ENCODE data around the gene QRICH1. TPM values are rescaled to one million over a fixed set of nuclear protein-coding genes. Genes with fewer than 3 reads are reported as not detected.

Gene QRICH1
- total and polyA plus RNA-seq, 2 of the 13 experiments (the other 11 are each of a cell fraction or from before 2014, with no cell fraction given), result 52.6 to 102 TPM

- TF ChIP-seq, protein P1, sequence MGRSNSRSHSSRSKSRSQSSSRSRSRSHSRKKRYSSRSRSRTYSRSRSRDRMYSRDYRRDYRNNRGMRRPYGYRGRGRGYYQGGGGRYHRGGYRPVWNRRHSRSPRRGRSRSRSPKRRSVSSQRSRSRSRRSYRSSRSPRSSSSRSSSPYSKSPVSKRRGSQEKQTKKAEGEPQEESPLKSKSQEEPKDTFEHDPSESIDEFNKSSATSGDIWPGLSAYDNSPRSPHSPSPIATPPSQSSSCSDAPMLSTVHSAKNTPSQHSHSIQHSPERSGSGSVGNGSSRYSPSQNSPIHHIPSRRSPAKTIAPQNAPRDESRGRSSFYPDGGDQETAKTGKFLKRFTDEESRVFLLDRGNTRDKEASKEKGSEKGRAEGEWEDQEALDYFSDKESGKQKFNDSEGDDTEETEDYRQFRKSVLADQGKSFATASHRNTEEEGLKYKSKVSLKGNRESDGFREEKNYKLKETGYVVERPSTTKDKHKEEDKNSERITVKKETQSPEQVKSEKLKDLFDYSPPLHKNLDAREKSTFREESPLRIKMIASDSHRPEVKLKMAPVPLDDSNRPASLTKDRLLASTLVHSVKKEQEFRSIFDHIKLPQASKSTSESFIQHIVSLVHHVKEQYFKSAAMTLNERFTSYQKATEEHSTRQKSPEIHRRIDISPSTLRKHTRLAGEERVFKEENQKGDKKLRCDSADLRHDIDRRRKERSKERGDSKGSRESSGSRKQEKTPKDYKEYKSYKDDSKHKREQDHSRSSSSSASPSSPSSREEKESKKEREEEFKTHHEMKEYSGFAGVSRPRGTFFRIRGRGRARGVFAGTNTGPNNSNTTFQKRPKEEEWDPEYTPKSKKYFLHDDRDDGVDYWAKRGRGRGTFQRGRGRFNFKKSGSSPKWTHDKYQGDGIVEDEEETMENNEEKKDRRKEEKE (IDR thresholded peaks at IDR 0.05), result no peak
- no peak for TF ChIP-seq ZNF367 (CRISPR knock-in tag; IDR thresholded peaks at IDR 0.05; ENCODE audit: borderline replicate concordance)
- TF ChIP-seq, protein P2, sequence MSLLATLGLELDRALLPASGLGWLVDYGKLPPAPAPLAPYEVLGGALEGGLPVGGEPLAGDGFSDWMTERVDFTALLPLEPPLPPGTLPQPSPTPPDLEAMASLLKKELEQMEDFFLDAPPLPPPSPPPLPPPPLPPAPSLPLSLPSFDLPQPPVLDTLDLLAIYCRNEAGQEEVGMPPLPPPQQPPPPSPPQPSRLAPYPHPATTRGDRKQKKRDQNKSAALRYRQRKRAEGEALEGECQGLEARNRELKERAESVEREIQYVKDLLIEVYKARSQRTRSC (CRISPR knock-in tag; IDR thresholded peaks at IDR 0.05; ENCODE audit: low read depth), result no peak
- TF ChIP-seq, protein P3, sequence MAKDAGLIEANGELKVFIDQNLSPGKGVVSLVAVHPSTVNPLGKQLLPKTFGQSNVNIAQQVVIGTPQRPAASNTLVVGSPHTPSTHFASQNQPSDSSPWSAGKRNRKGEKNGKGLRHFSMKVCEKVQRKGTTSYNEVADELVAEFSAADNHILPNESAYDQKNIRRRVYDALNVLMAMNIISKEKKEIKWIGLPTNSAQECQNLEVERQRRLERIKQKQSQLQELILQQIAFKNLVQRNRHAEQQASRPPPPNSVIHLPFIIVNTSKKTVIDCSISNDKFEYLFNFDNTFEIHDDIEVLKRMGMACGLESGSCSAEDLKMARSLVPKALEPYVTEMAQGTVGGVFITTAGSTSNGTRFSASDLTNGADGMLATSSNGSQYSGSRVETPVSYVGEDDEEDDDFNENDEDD (CRISPR knock-in tag; IDR thresholded peaks at IDR 0.05; ENCODE audit: borderline replicate concordance), result peak; percentile 20
- no peak for TF ChIP-seq ZNF878 (CRISPR knock-in tag; IDR thresholded peaks at IDR 0.05)
- no peak for TF ChIP-seq SNRNP70 (IDR thresholded peaks at IDR 0.05; ENCODE audit: low read depth, low read length)
- TF ChIP-seq MATR3 (CRISPR knock-in tag; IDR thresholded peaks at IDR 0.05), result no peak
- no peak for TF ChIP-seq CBX2 (IDR thresholded peaks at IDR 0.05; ENCODE audit: low read depth, low read length)
- no peak for TF ChIP-seq CBX2 (CRISPR knock-in tag; IDR thresholded peaks at IDR 0.05; ENCODE audit: low read depth)
- TF ChIP-seq RORA (CRISPR knock-in tag; IDR thresholded peaks at IDR 0.05), result no peak
- TF ChIP-seq SUZ12 (IDR thresholded peaks at IDR 0.05; ENCODE audit: low read depth, low read length), result no peak
- TF ChIP-seq, protein P4, sequence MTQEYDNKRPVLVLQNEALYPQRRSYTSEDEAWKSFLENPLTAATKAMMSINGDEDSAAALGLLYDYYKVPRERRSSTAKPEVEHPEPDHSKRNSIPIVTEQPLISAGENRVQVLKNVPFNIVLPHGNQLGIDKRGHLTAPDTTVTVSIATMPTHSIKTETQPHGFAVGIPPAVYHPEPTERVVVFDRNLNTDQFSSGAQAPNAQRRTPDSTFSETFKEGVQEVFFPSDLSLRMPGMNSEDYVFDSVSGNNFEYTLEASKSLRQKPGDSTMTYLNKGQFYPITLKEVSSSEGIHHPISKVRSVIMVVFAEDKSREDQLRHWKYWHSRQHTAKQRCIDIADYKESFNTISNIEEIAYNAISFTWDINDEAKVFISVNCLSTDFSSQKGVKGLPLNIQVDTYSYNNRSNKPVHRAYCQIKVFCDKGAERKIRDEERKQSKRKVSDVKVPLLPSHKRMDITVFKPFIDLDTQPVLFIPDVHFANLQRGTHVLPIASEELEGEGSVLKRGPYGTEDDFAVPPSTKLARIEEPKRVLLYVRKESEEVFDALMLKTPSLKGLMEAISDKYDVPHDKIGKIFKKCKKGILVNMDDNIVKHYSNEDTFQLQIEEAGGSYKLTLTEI (CRISPR knock-in tag; conservative IDR thresholded peaks at IDR 0.05), result no peak
- no peak for TF ChIP-seq SMARCE1 (IDR thresholded peaks at IDR 0.05; ENCODE audit: borderline replicate concordance)
- TF ChIP-seq RBM39 (IDR thresholded peaks at IDR 0.05; ENCODE audit: low read depth, low read length, poor library complexity, severe bottlenecking), result peak; percentile 54
- peak; percentile 52 for TF ChIP-seq TFDP2 (CRISPR knock-in tag; IDR thresholded peaks at IDR 0.05)
- TF ChIP-seq ZNF546 (CRISPR knock-in tag; conservative IDR thresholded peaks at IDR 0.05), result no peak
- TF ChIP-seq, protein P5, sequence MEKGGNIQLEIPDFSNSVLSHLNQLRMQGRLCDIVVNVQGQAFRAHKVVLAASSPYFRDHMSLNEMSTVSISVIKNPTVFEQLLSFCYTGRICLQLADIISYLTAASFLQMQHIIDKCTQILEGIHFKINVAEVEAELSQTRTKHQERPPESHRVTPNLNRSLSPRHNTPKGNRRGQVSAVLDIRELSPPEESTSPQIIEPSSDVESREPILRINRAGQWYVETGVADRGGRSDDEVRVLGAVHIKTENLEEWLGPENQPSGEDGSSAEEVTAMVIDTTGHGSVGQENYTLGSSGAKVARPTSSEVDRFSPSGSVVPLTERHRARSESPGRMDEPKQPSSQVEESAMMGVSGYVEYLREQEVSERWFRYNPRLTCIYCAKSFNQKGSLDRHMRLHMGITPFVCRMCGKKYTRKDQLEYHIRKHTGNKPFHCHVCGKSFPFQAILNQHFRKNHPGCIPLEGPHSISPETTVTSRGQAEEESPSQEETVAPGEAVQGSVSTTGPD (CRISPR knock-in tag; IDR thresholded peaks at IDR 0.05), result no peak
- no peak for TF ChIP-seq HOXA7 (CRISPR knock-in tag; IDR thresholded peaks at IDR 0.05)
Observed at GRCh38 chr3:49093853-49094767, at the start of gene QRICH1 (continued).

All from HepG2 (cell line).